Fibroblast of mammary gland (primary cell): ENCODE measurements around the gene GPBAR1.

Experiments
- DNase-seq: peaks from one replicate; pipeline ENCODE4 v3.0.0-alpha.2; 2010; ENCODE audit warnings: low read depth
- H3K4me3 ChIP-seq: 2 replicates; pipeline ENCODE4 v1.5.1; 2011; ENCODE audit warnings: low read depth, mild to moderate bottlenecking, low read length, moderate library complexity; ENCODE audit not compliant: control insufficient read depth
- CTCF ChIP-seq: conservative IDR thresholded peaks from 2 replicates; pipeline ENCODE4 v1.5.1; 2011; ENCODE audit warnings: low read depth, low read length, inconsistent platforms; ENCODE audit not compliant: control insufficient read depth, insufficient read depth

The GPBAR1 gene

GRCh38 chr2:218265626-218266025 lies 4.8 kb downstream of the GPBAR1 start:
- H3K4me3 ChIP-seq: no peak overlapping the region
- DNase-seq: no peak
- no peak for TF ChIP-seq CTCF

GRCh38 chr2:218266316-218266979 lies 5.6 kb downstream of the GPBAR1 start:
- no peak for TF ChIP-seq CTCF
- H3K4me3 ChIP-seq: no peak overlapping the region
- DNase-seq: no peak

GRCh38 chr2:218267259-218267658 lies 6.4 kb downstream of the GPBAR1 start:
- H3K4me3 ChIP-seq: no peak overlapping the region
- DNase-seq: no peak
- TF ChIP-seq CTCF: no peak

GRCh38 chr2:218269900-218270720 lies 9.3 kb downstream of the GPBAR1 start, which contains the start of the genes AAMP and PNKD:
TSS of gene AAMP (minus strand) at chr2:218270137. CDS start at chr2:218270086, 51 bp downstream.
TSS of gene PNKD (plus strand) at chr2:218270519. CDS start at chr2:218270536, 17 bp downstream.
- peak; percentile 99 for DNase-seq
- TF ChIP-seq CTCF: no peak
- H3K4me3 ChIP-seq: peak within 1 kb of the TSS; percentile 94

- TF ChIP-seq CTCF: no peak
- H3K4me3 ChIP-seq: peak overlapping the region; percentile 94
- no peak for DNase-seq
These were observed 10.1 kb downstream of the GPBAR1 start for GRCh38 chr2:218270721-218271486.

- no peak for TF ChIP-seq CTCF
- DNase-seq: no peak
- peak overlapping the region; percentile 94 for H3K4me3 ChIP-seq
These were observed 10.6 kb downstream of the GPBAR1 start for GRCh38 chr2:218271487-218271797.
